Measurements from ENCODE around the gene ARGFX.
A peak's percentile ranks its signal among the peaks of the same experiment; 100 is the strongest.
"Not testable (repeated sequence)": the region's sequence is repeated elsewhere in the genome, so short reads cannot be mapped to it uniquely, and the experiment has no call there.

ARGFX gene

DNA sequence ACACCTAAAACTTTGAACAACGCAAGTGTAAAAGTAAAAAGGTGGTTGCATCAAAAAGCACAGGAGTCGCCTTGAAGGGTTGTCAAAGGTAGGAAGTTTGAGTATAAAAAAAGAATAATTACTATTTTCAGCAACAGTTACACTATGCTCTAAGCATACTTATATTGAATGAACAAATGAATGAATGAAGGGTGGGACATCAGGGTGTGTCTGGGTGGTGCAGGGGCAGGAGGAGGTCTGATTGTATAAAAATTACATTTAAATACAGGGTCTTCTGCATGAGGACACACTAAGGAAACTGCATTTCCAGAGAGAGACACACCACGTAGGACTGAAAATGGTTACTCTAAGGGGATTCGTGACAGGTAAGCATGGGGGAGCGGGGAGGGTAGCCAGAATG, at the start of gene ARGFX:
Gene ARGFX (plus strand): TSS at position 301 of the 400 bp plus-strand sequence. CDS start 2,765 bp downstream, outside the sequence.
- no peak for DNase-seq

DNA sequence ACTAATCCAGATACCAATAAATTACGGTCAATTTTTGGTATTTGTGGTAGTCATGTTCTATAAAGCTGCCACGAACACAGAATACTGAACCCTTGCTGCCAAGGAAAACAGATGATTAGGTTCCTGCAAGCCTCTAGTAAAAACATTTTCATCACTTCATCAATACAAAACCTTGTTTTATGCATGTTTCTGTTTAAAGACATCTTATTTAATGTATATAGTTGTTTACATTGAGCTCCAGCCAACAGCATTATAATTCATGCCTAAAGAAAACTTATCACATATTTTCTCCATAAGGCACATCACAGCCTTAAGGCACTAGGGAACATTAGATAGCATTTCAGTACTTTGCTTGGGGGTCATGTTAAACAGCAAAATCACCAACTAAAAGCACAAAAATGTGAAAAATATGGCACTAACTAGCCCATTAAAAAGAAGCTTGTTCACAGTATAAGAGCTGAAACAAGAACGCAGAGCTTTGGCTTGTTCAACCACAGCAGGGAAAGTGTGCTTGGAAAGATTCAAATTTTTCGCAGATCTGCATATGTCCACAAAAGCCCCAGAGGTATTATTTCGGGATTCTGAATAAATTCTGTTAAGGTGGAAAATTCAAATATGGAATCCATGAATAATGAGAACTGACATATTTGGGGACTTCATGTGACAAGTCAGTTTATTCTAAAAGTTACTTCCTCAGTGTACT, 49.6 kb upstream of the ARGFX start:
- peak; percentile 5 for DNase-seq

DNA sequence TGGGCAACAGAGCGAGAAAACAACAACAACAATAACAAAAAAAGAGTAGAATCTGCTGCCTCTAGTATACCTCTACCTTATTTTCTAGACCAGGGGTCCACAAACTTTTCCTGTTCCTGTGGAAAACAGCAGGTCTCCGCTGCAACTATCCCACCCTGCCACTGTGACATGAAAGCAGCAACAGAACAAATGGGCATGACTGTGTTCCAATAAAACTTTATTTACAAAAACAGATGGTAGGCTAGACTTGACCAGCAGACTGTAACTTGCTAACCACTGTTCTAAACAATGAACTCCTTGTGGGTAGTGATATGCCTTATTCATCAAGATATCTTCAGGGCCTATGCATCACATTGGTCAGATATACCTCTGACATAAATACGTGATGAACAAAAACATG, 47.2 kb upstream of the ARGFX start:
- no peak for DNase-seq

- DNase-seq, result peak; percentile 11
These were observed 38.4 kb upstream of the ARGFX start for GRCh38 chr3:121529308-121529707.

DNA sequence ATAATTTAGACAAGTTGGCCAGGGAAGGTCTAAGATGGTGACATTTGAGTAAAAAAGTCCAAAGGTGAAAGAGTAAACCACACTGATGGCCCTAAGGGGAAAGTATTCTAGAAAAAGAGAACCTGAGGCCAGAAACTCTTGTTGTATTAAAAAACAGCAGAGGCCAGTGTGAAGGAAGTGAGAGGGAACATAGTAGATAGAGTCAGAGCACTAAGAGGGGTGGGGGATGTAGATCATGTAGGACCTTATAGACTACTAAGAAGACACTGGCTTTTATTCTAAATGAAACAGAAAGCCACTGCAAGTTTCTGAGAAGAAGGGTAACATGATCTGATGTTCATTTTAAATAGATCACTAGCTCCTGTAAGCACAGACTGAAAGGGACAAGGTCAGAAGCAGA, 36.5 kb upstream of the ARGFX start:
- no peak for DNase-seq

DNA sequence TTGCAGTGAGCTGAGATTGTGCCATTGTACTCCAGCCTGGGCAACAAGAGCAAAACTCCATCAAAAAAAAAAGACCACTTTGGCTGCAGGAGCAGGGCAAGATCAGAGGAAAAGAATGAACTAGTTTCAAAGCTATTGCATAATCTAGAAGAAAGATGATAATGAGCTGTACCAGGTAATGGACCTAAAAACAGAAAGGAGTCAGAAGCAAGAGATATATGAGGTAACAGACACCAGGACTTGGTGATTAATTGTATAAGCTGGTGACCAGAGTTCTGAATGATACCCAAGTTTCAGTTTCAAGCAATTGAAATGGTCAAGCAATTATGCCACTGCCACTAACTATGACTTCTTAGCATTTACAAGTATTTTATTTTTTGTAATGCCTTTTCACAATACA, 24.8 kb upstream of the ARGFX start:
- DNase-seq, result no peak

GRCh38 chr3:121545049-121545573, 22.6 kb upstream of the ARGFX start:
- DNase-seq, result peak; percentile 7

DNA sequence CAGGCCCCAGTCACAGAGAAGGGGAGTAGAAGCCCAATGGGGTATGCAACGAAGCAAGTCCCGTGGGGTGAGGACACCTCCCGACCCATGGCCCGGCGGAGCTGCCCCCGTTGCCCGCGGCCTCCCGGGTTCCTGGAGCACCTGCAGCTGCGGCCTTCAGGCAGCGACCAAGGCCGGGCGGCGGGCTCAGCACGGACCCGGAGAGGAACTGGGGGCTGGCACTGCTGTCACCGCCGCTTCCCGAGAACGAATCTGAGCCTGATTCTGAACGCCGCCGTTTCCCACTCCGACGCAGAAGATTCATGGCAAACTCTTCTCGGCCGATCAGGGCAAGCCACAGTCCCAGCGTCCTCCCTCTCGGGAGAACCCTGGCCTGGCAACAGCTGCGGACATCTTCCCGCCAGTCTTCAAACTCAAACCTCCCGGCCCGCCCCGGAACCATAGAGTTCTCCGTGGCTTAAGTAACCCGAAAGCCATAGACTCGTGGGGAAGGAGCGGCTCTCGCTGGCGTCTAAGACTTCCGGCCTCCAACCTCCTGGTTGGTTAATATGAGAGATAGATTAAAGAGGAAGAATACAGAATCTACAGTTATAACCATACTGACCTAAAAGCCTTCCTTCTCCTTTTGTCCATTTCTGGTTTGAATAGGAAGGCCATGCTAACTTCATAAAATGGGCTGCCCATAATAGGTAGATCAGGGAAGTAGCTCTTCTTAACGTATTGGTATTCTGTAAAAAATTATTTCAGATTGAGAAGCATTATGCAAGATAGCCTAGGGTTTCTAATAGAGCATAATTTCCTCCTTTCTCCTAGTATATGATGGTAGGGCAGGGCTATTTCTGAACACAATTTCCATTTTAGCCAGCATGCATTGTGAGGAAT, 21.9 kb upstream of the ARGFX start, which contains the start of gene POLQ:
Gene POLQ (minus strand): TSS at position 415 of the 882 bp plus-strand sequence. CDS start 111 bp downstream, at position 304.
- DNase-seq, result peak; percentile 93

DNA sequence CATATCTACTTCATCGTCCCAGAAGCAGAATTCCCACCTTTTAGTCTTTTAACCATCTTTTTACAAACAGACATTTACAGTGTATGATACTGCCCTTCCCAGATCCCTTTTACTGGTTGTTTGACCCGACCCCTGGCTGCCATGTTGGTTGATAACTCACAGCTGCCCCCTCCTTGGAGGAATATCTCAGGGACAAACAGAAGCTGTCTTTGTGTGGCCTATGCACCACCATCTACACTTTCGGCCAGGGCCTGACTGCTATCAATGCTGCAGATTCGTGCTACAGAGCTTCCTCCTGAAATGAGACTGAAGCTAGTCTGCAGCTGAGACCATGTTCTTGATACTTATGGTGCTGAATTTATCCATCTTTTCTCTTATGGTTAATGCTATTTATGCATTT, 15.4 kb upstream of the ARGFX start:
- DNase-seq, result no peak

GRCh38 chr3:121552797-121553196, 15.0 kb upstream of the ARGFX start:
- no peak for DNase-seq

- DNase-seq, result no peak
These were observed 10.3 kb upstream of the ARGFX start for GRCh38 chr3:121557426-121557934.

DNA sequence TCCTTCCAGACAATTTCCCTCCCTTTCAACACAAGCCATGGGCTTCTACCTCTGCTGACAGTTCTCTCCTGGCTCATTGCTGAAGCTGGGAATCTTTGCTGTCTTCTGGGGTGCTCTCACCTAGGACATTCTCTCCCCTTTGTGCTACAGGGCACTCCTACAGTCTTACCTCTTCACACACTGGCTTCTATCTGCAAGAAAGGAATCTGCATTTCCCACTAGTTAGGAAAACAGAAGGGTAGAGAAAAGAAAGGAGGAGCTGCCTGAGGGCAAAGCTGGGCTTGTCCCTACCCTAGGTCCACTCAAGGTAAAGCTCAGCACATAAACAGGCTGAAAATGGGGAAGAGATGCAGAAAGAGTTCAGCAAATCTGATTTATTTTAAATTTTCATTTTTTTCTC, 5.6 kb upstream of the ARGFX start:
- DNase-seq, result no peak

- no peak for DNase-seq
These were observed 976 bp upstream of the ARGFX start for GRCh38 chr3:121566773-121567172.

DNA sequence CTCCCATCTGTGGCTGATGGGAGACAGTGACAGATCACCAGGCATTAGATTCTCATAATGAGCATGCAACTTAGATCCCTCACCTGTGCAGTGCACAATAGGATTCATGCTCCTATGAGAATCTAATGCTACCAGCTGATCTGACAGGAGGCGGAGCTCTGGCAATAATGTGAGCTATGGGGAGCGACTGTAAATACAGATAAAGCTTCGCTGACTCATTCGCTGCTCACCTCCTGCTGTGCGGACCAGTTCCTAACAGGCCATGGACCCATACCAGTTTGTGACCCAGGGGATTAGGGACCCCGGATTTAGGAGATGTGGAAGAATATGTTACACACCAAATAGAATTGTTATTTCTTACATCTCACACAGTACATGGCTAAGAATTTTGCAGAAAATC, 6.7 kb downstream of the ARGFX start:
- DNase-seq, result no peak

DNA sequence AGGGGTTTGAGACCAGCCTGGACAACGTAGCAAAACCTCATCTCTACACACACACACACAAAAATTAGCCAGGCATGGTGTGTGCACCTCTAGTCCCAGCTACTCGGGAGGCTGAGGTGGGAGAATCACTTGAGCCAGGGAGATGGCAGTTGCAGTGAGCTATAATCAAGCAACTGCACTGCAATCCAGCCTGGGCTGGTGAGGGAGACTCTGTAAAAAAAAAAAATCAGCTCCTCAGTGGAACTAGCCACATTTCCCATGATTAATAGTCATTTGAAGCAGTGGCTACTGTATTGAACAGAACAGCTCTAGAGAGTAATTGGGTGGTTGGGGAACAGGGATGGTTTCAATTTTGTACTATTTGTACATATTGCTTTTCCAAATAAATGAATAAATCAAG, 13.9 kb downstream of the ARGFX start:
- DNase-seq, result no peak

GRCh38 chr3:121584418-121584817, 16.7 kb downstream of the ARGFX start:
- DNase-seq, result no peak

- no peak for DNase-seq
These were observed 25.3 kb downstream of the ARGFX start, which contains the start of gene FBXO40 for GRCh38 chr3:121592856-121593702. TSS of gene FBXO40 (plus strand) at chr3:121593379. CDS start at chr3:121620576, 27,197 bp downstream.

DNA sequence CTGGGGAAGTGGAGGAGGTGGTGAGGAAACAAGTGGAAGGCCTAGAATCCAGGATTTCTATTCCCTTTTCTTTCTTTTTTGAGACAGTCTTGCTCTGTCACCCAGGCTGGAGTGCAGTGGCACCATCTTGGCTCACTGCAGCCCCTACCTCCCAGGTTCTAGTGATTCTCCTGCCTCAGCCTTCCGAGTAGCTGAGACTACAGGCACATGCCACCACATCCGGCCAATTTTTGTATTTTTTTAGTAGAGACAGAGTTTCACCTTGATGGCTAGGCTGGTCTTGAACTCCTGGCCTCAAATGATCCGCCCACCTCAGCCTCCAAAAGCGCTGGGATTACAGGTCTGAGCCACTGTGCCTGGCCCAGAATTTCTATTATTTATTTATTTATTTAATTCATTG, 26.1 kb downstream of the ARGFX start:
- DNase-seq, result not testable (repeated sequence)

GRCh38 chr3:121594850-121595249, 27.1 kb downstream of the ARGFX start:
- DNase-seq, result no peak

DNA sequence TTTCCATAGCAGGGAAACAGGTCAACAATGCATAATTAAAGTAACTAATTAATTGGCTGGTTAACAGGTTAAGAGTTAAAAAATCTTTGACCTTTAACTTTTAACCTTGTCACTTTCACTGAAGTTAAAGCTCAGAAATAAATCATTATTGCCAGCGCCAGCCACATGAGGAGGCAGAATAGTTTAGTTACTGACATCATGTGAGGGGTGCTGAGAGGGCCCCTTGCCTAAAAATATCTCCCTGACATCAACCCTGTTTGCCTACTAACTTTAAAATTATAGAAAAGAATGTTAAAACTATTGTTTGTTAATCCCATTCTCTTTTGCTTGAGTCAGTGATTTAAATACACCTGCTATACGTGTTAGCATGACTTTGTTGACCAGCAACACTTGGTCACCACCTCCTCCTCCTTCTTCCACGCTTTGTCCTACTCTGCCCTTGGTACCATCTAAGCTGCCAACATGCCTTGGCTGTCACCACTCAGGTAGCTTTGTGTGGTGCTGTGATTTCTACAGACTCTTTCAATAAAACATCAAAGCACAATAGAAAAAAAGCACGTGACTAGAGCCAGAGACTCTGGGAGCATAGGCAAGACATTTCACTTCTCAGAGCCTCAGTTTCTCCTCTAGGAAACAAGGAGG, 28.1 kb downstream of the ARGFX start:
- no peak for DNase-seq

GRCh38 chr3:121598564-121598963, 30.8 kb downstream of the ARGFX start:
- DNase-seq, result no peak

DNA sequence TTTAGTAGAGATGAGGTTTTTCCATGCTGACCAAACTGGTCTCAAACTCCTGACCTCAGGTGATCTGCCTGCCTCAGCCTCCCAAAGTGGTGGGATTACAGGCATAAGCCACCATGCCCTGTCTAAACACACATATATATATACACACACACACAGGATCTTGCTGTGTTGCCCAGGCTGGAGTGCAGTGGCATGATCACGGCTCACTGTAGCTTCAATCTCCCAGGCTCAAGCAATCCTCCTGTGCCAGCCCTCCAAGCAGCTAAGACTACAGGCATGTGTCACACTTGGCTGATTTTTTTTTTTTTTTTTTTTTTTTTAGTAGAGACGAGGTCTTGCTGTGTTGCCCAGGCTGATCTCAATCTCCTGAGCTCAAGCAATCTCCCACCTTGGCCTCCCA, 32.2 kb downstream of the ARGFX start:
- DNase-seq, result not testable (repeated sequence)

Data from fibroblast of skin of right quadriceps (primary cell).